ENCODE data around the gene PSEN1. TPM values are rescaled to one million over a fixed set of nuclear protein-coding genes. Genes with fewer than 3 reads are reported as not detected.

Gene PSEN1
- total RNA-seq, 4 donors from 2014 or later, result 39.6 to 77.6 (median 47.4) TPM

DNA sequence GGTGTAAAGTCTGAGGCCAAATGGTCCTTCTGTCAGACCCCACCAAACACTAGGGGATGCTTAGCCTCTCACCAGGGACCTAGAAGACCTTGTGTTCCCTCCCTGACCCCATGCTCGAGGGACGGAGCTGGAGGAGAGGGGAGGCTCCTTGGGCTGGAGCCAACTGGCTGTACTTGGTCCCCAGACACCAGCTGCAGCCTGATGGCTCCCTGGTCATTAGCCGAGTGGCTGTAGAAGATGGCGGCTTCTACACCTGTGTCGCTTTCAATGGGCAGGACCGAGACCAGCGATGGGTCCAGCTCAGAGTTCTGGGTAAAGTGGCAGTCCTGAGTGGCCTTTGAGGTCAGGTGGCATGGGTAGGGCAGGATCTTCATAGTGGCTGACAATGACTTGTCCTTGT lies 130.0 kb downstream of the PSEN1 start:
- TF ChIP-seq EP300 (IDR thresholded peaks at IDR 0.05), result no peak
- H3K27me3 ChIP-seq, result no peaks in the 10 kb centered on the region
- peaks cover 0 to 18% (median 8%) of the 10 kb centered on the region in 4 donors for H3K4me1 ChIP-seq
- H3K4me3 ChIP-seq, result no peak overlapping the region
- H3K9me3 ChIP-seq, result no peaks in the 10 kb centered on the region
- WGBS, 2 donors, result 63 to 77% methylated on average over 3 to 6 of the region's 7 CpGs
- peaks cover 0 to 75% (median 0%) of the 10 kb centered on the region in 3 donors for H3K36me3 ChIP-seq
- DNase-seq (ENCODE audit: low spot score in 2 of 2), result no peak
- H3K27ac ChIP-seq, result no peak overlapping the region

- Histone ChIP-seq H3K27ac (no peak overlapping the region), H3K4me1 (peaks cover 0 to 18% (median 8%) of the 10 kb centered on the region in 4 donors), H3K4me3 (no peak overlapping the region), H3K9me3 (no peaks in the 10 kb centered on the region), H3K36me3 (peaks cover 0 to 66% (median 0%) of the 10 kb centered on the region in 3 donors), H3K27me3 (no peaks in the 10 kb centered on the region)
- DNase-seq (ENCODE audit: low spot score in 2 of 2), result no peak
- TF ChIP-seq, protein P1, sequence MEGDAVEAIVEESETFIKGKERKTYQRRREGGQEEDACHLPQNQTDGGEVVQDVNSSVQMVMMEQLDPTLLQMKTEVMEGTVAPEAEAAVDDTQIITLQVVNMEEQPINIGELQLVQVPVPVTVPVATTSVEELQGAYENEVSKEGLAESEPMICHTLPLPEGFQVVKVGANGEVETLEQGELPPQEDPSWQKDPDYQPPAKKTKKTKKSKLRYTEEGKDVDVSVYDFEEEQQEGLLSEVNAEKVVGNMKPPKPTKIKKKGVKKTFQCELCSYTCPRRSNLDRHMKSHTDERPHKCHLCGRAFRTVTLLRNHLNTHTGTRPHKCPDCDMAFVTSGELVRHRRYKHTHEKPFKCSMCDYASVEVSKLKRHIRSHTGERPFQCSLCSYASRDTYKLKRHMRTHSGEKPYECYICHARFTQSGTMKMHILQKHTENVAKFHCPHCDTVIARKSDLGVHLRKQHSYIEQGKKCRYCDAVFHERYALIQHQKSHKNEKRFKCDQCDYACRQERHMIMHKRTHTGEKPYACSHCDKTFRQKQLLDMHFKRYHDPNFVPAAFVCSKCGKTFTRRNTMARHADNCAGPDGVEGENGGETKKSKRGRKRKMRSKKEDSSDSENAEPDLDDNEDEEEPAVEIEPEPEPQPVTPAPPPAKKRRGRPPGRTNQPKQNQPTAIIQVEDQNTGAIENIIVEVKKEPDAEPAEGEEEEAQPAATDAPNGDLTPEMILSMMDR (IDR thresholded peaks at IDR 0.05), result no peak
- TF ChIP-seq EP300 (IDR thresholded peaks at IDR 0.05) (no peak), POLR2A (IDR thresholded peaks at IDR 0.05) (no peak)
- 94 to 98% methylated on average over 6 of the region's 6 CpGs for WGBS, 2 donors
Measured at GRCh38 chr14:73267474-73267873, 131.2 kb downstream of the PSEN1 start.

DNA sequence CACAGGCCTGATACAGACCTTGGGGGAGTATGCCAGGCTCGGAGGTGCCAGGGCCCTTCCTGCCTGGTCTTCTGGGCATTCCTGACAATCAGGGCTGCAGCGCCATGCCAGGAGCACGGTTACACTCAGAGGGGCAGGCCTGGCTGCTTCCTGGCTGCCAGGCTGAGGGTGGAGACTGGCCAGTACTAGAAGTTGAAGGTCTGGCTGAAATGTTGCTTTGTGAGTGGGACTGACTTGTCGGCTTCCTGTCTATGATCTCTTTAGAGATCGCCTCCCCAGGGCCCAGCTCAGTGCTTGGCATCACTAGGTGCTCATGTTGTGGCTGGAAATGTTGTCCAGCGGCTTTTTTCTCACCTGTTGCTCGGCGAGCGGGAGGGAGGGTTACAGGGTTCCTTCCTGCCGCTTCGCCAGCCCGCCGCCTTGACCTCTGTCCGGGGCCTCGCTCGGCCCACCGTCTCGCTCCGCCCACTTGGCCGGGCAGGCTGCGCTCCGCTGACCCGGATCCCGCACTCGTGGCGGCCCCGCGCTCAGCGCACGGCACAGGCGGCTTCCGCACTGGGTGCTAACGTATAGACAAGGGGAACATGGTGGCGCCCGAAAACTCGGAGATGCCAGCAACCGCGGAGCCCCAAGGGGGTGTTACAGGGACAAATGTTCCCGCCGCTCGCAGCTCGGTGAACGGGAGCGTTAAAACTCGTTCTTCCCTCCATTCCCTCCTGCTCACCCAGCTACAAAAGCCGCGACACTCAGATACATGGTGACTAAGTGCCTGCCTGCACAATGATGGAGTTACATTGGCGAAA lies 133.6 kb downstream of the PSEN1 start:
- H3K36me3 ChIP-seq, result peaks cover 0 to 67% (median 0%) of the 10 kb centered on the region in 3 donors
- no peak for DNase-seq (ENCODE audit: low spot score in 2 of 2)
- TF ChIP-seq EP300 (IDR thresholded peaks at IDR 0.05), result no peak
- TF ChIP-seq, protein P1 (IDR thresholded peaks at IDR 0.05), result no peak
- no peak for TF ChIP-seq POLR2A (IDR thresholded peaks at IDR 0.05)
- H3K27ac ChIP-seq, result peak overlapping the region; percentile 31 to 78 (median 68)
- no peaks in the 10 kb centered on the region for H3K27me3 ChIP-seq
- H3K9me3 ChIP-seq, result no peaks in the 10 kb centered on the region
- H3K4me3 ChIP-seq, result peak overlapping the region; percentile 23 to 53 (median 40)
- H3K4me1 ChIP-seq, result peaks cover 0 to 18% (median 8%) of the 10 kb centered on the region in 4 donors
- 14 to 18% methylated on average over 21 to 33 of the region's 48 CpGs for WGBS, 2 donors

- Histone ChIP-seq H3K4me3 (no peak overlapping the region), H3K27me3 (no peaks in the 10 kb centered on the region), H3K4me1 (peaks cover 0 to 26% (median 8%) of the 10 kb centered on the region in 4 donors), H3K36me3 (peaks cover 0 to 67% (median 0%) of the 10 kb centered on the region in 3 donors), H3K27ac (no peak overlapping the region), H3K9me3 (no peaks in the 10 kb centered on the region)
- WGBS, 2 donors, result 69 to 73% methylated on average over 6 of the region's 6 CpGs
- DNase-seq (ENCODE audit: low spot score in 2 of 2), result no peak
- TF ChIP-seq POLR2A (IDR thresholded peaks at IDR 0.05), result no peak
- no peak for TF ChIP-seq EP300 (IDR thresholded peaks at IDR 0.05)
- TF ChIP-seq, protein P1 (IDR thresholded peaks at IDR 0.05), result no peak
Measured at GRCh38 chr14:73272393-73272792, 136.1 kb downstream of the PSEN1 start.

Small RNAs within 50 kb of the gene (small RNA-seq; reads per million reads assigned to genes)
- gene AC004858.1 (not detected), gene RNU6-419P (not detected)

Other genes starting within 250 kb of the PSEN1 start
- gene DPF3, start 242.4 kb upstream of the PSEN1 start, total RNA-seq, result 1 to 10 TPM in 2 of 4 donors, under 1 TPM in 2; 0.22 to 5.4 (median 2.7) TPM
- 10 to 100 TPM in 3 of 4 donors, 1 to 10 TPM in 1; 6.6 to 84.1 (median 20.2) TPM for gene DCAF4, start 210.0 kb upstream of the PSEN1 start, total RNA-seq
- gene ZFYVE1, start 109.4 kb upstream of the PSEN1 start, total RNA-seq, result 10 to 100 TPM; 16.5 to 30.3 (median 23.0) TPM
- gene RBM25, start 78.0 kb upstream of the PSEN1 start, total RNA-seq, result 100 to 1,000 TPM in 2 of 4 donors, 10 to 100 TPM in 2; 87.4 to 120 (median 101) TPM
- 100 to 1,000 TPM in 3 of 4 donors, 10 to 100 TPM in 1; 96.6 to 314 (median 206) TPM for gene PAPLN, start 101.0 kb downstream of the PSEN1 start, total RNA-seq

All from tibial nerve (tissue), 4 donors.